H9 (cell line): Measurements from ENCODE around the gene MACROD1. TPM values are rescaled to one million over a fixed set of nuclear protein-coding genes. Genes with fewer than 3 reads are reported as not detected.

Experiments used
- DNase-seq: peaks from one replicate; pipeline ENCODE4 v3.0.0-alpha.2; 2017
- H2AFZ ChIP-seq: one replicate; pipeline ENCODE4 v1.6.1; 2013; ENCODE audit warnings: mild to moderate bottlenecking, low read length, control low read depth, moderate library complexity
- H2AK5ac ChIP-seq: 2 replicates; pipeline ENCODE4 v1.6.1; 2013; ENCODE audit warnings: low read length, control low read depth, mixed read lengths; ENCODE audit not compliant: insufficient read length
- H2BK120ac ChIP-seq: one replicate; pipeline ENCODE4 v1.6.1; 2013; ENCODE audit warnings: low read depth, mild to moderate bottlenecking, low read length, control low read depth, inconsistent platforms; ENCODE audit not compliant: poor library complexity, severe bottlenecking
- H2BK12ac ChIP-seq: 2 replicates; pipeline ENCODE4 v1.6.1; 2013; ENCODE audit warnings: low read length, control low read depth, mixed read lengths, low read depth; ENCODE audit not compliant: insufficient read length
- H2BK15ac ChIP-seq: 2 replicates; pipeline ENCODE4 v1.6.1; 2013; ENCODE audit warnings: low read depth, low read length, control low read depth
- H2BK20ac ChIP-seq: one replicate; pipeline ENCODE4 v1.6.1; 2013; ENCODE audit warnings: low read depth, mild to moderate bottlenecking, low read length, control low read depth, inconsistent platforms; ENCODE audit not compliant: poor library complexity, severe bottlenecking
- H2BK5ac ChIP-seq: 2 replicates; pipeline ENCODE4 v1.6.1; 2013; ENCODE audit warnings: low read length, control low read depth, mixed read lengths; ENCODE audit not compliant: insufficient read length
- H3K14ac ChIP-seq: 2 replicates; pipeline ENCODE4 v1.6.1; 2013; ENCODE audit warnings: low read length, control low read depth; ENCODE audit not compliant: insufficient read depth
- H3K18ac ChIP-seq: 2 replicates; pipeline ENCODE4 v1.6.1; 2013; ENCODE audit warnings: low read depth, mild to moderate bottlenecking, mixed read lengths, low read length, control low read depth; ENCODE audit not compliant: insufficient read length
- H3K23ac ChIP-seq: 2 replicates; pipeline ENCODE4 v1.6.1; 2013; ENCODE audit warnings: low read length, control low read depth, mixed read lengths, low read depth; ENCODE audit not compliant: insufficient read length
- H3K23me2 ChIP-seq: 2 replicates; pipeline ENCODE4 v1.6.1; 2013; ENCODE audit warnings: low read depth, mild to moderate bottlenecking, mixed read lengths, low read length, control low read depth; ENCODE audit not compliant: insufficient read length, poor library complexity, severe bottlenecking
- H3K27ac ChIP-seq: 2 replicates; pipeline ENCODE4 v1.5.1; 2013; ENCODE audit warnings: low read length, control low read depth, mixed read lengths, low read depth; ENCODE audit not compliant: insufficient read length
- H3K27me3 ChIP-seq: 2 replicates; pipeline ENCODE4 v1.6.1; 2013; ENCODE audit warnings: low read length, control low read depth, inconsistent platforms; ENCODE audit not compliant: insufficient read depth
- H3K4ac ChIP-seq: 2 replicates; pipeline ENCODE4 v1.6.1; 2013; ENCODE audit warnings: low read depth, mild to moderate bottlenecking, control low read depth, inconsistent platforms, low read length, moderate library complexity
- H3K4me1 ChIP-seq: 2 replicates; pipeline ENCODE4 v1.6.1; 2013; ENCODE audit warnings: low read length, control low read depth, inconsistent platforms; ENCODE audit not compliant: insufficient read depth
- H3K4me2 ChIP-seq: 2 replicates; pipeline ENCODE4 v1.6.1; 2013; ENCODE audit warnings: low read length, control low read depth, mixed read lengths; ENCODE audit not compliant: insufficient read length, insufficient read depth
- H3K56ac ChIP-seq: 2 replicates; pipeline ENCODE4 v1.6.1; 2013; ENCODE audit warnings: low read depth, mild to moderate bottlenecking, mixed read lengths, low read length, control low read depth; ENCODE audit not compliant: insufficient read length
- H3K79me1 ChIP-seq: 2 replicates; pipeline ENCODE4 v1.6.1; 2013; ENCODE audit warnings: low read depth, mild to moderate bottlenecking, moderate library complexity, low read length, control low read depth, inconsistent platforms; ENCODE audit not compliant: insufficient read depth, poor library complexity, severe bottlenecking
- H3K79me2 ChIP-seq: 2 replicates; pipeline ENCODE4 v1.6.1; 2013; ENCODE audit warnings: low read length, control low read depth, inconsistent platforms; ENCODE audit not compliant: insufficient read depth
- H3K9ac ChIP-seq: 2 replicates; pipeline ENCODE4 v1.6.1; 2013; ENCODE audit warnings: low read length, control low read depth, mixed read lengths; ENCODE audit not compliant: insufficient read length; ENCODE audit errors: extremely low read depth
- H3K9me3 ChIP-seq: one replicate; pipeline ENCODE4 v1.6.1; 2013; ENCODE audit warnings: low read depth, low read length, inconsistent platforms; ENCODE audit not compliant: control insufficient read depth
- H3T11ph ChIP-seq: one replicate; pipeline ENCODE4 v1.6.1; 2013; ENCODE audit warnings: mild to moderate bottlenecking, low read length, control low read depth, inconsistent platforms
- H4K20me1 ChIP-seq: one replicate; pipeline ENCODE4 v1.6.1; 2013; ENCODE audit not compliant: control insufficient read depth, insufficient read length, insufficient read depth
- H4K5ac ChIP-seq: 2 replicates; pipeline ENCODE4 v1.6.1; 2013; ENCODE audit warnings: low read depth, mild to moderate bottlenecking, mixed read lengths, low read length, control low read depth; ENCODE audit not compliant: insufficient read length
- H4K8ac ChIP-seq: replicated peaks from 2 replicates; pipeline ENCODE4 v1.6.1; 2013; ENCODE audit warnings: low read length, control low read depth, mixed read lengths, low read depth; ENCODE audit not compliant: insufficient read length
- H4K91ac ChIP-seq: 2 replicates; pipeline ENCODE4 v1.6.1; 2013; ENCODE audit warnings: low read depth, mild to moderate bottlenecking, moderate library complexity, mixed read lengths, low read length, control low read depth; ENCODE audit not compliant: insufficient read length
- H3K27ac Mint-ChIP-seq, 3 experiments: 2 replicates in 2 of 3; 3 replicates in 1 of 3; pipeline ENCODE4 v1.8.0; 2020 to 2021; ENCODE audit warnings: mixed read lengths in 3 of 3, mild to moderate bottlenecking in 1 of 3, moderate library complexity in 1 of 3
- H3K27me3 Mint-ChIP-seq: 2 replicates; pipeline ENCODE4 v1.8.0; 2021; ENCODE audit warnings: low read depth, mild to moderate bottlenecking, moderate library complexity, mixed read lengths
- H3K36me3 Mint-ChIP-seq, 3 experiments: 2 replicates in 2 of 3; 3 replicates in 1 of 3; pipeline ENCODE4 v1.8.0; 2020 to 2021; ENCODE audit warnings: low read depth in 3 of 3, mixed read lengths in 3 of 3; ENCODE audit not compliant: insufficient read depth in 1 of 3
- H3K4me1 Mint-ChIP-seq, 2 experiments: 2 replicates each; pipeline ENCODE4 v1.8.0; 2020; ENCODE audit warnings: mixed read lengths in 2 of 2
- H3K4me3 Mint-ChIP-seq, 2 experiments: 2 replicates in 1 of 2; 3 replicates in 1 of 2; pipeline ENCODE4 v1.8.0; 2020 to 2021; ENCODE audit warnings: mild to moderate bottlenecking in 2 of 2, mixed read lengths in 2 of 2, moderate library complexity in 1 of 2
- H3K9me3 Mint-ChIP-seq, 2 experiments: 2 replicates in 1 of 2; 3 replicates in 1 of 2; pipeline ENCODE4 v1.8.0; 2020; ENCODE audit warnings: mild to moderate bottlenecking in 2 of 2, mixed read lengths in 2 of 2, moderate library complexity in 1 of 2
- WGBS: extraction: QIAGEN DNeasy Blood & Tissue Kit; methylation state at CpG from one replicate; pipeline ENCODE4 v1.1.7; 2013; ENCODE audit warnings: missing lambda C conversion rate, low lambda C conversion rate, mixed read lengths; ENCODE audit not compliant: insufficient read length; ENCODE audit errors: extremely low coverage; 5-methylcytosine and 5-hydroxymethylcytosine counted together
- total RNA-seq: library from RNA; stranded (reverse); gene quantifications from 2 replicates; pipeline ENCODE4 v1.2.1, GENCODE V29; 2021
- TF ChIP-seq, protein P1 (sequence below): fragments of 200-600 bp; sonication (generic); conservative IDR thresholded peaks from 3 replicates; pipeline ENCODE4 v1.8.0; 2021; ENCODE audit warnings: antibody characterized with exemption, mild to moderate bottlenecking

The MACROD1 gene
- total RNA-seq, 1 experiment from 2014 or later = 21.2 TPM

DNA sequence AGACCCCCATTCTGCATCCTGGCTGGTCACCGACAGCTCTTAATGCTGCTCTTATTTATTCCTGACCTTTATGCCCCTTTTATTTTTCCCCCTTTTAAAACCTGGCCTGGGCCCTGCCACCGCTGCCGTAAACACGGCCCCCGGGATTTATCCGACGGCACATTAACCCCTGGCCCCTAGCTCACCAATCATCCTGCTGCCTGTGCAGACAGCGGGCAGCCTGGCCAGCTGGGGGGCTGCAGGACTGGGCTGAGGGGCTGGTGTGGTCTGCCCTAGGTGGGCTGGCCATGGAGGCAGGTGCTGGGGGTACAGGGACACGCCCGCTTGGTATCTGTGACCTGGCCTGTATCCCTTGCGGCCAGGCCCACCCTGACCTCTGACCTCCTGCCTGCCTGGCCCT, 151.6 kb downstream of the MACROD1 start:
- Mint-ChIP-seq H3K4me3 (no peak overlapping the region), H3K4me1 (peaks cover 2 to 4% of the 10 kb centered on the region in 2 experiments), H3K27me3 (peaks cover 70% of the 10 kb centered on the region), H3K9me3 (peaks cover 9 to 14% of the 10 kb centered on the region in 2 experiments; a peak in 3 of 5 replicates), H3K27ac (0 out of 7 replicates have a peak overlapping the region, but pooled peaks of 1 of the 3 experiments have one; percentile 28), H3K36me3 (peaks cover 2 to 10% (median 4%) of the 10 kb centered on the region in 3 experiments; a peak in 5 of 7 replicates)
- Histone ChIP-seq H4K20me1 (no peaks in the 10 kb centered on the region), H2BK12ac (no peak overlapping the region), H3K79me1 (no peaks in the 10 kb centered on the region), H3K56ac (no peak overlapping the region), H3K4me2 (no peak overlapping the region), H3K4ac (no peak overlapping the region), H3K23me2 (no peaks in the 10 kb centered on the region), H3K14ac (no peak overlapping the region; the same call in 1 of the 2 replicates), H3K18ac (no peak overlapping the region), H3K27ac (no peak overlapping the region), H3K79me2 (no peaks in the 10 kb centered on the region), H3K9ac (no peak overlapping the region), H3K4me1 (no peaks in the 10 kb centered on the region), H2AK5ac (no peak overlapping the region), H2BK120ac (no peak overlapping the region), H4K8ac (no peak overlapping the region), H4K91ac (no peak overlapping the region), H3T11ph (no peak overlapping the region), H2BK15ac (no peak overlapping the region), H3K23ac (no peak overlapping the region), H2AFZ (no peak overlapping the region), H4K5ac (no peak overlapping the region), H3K9me3 (no peaks in the 10 kb centered on the region), H2BK5ac (no peak overlapping the region), H3K27me3 (peaks cover 13% of the 10 kb centered on the region; the same call in 1 of the 2 replicates), H2BK20ac (no peak overlapping the region)
- no peak for DNase-seq
- TF ChIP-seq, protein P1, sequence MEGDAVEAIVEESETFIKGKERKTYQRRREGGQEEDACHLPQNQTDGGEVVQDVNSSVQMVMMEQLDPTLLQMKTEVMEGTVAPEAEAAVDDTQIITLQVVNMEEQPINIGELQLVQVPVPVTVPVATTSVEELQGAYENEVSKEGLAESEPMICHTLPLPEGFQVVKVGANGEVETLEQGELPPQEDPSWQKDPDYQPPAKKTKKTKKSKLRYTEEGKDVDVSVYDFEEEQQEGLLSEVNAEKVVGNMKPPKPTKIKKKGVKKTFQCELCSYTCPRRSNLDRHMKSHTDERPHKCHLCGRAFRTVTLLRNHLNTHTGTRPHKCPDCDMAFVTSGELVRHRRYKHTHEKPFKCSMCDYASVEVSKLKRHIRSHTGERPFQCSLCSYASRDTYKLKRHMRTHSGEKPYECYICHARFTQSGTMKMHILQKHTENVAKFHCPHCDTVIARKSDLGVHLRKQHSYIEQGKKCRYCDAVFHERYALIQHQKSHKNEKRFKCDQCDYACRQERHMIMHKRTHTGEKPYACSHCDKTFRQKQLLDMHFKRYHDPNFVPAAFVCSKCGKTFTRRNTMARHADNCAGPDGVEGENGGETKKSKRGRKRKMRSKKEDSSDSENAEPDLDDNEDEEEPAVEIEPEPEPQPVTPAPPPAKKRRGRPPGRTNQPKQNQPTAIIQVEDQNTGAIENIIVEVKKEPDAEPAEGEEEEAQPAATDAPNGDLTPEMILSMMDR = no peak
- no CpG with 5 or more reads among the region's 11 CpGs for WGBS
